ENCODE results near the gene FAM131C.

DNA sequence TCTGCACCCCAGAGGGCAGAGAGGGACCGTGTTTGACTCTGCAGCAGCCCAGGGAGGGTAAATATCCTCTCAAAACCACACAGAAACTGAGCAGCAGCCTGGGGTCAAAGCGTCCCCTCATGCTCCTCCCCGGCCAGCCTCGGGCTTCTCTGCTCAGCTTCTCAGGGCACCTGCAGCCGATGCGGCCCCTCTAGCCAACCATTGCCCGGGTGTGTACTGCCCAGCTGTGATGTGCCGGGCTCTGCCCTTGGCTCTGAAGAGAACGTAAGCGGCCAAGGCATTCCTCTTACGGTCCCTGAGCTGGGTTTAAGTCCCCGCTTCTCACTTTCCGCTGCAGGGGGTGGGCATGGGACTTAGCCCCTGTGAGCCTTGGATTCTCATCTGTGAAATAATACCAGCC, 5.5 kb downstream of the FAM131C start:
- no peak for TF ChIP-seq POLR2AphosphoS5 (IDR thresholded peaks at IDR 0.05; ENCODE audit: low read depth, low read length)
- TF ChIP-seq TAF1 (IDR thresholded peaks at IDR 0.05; ENCODE audit: borderline replicate concordance, insufficient read depth, low read length), result no peak
- TF ChIP-seq, protein P1, sequence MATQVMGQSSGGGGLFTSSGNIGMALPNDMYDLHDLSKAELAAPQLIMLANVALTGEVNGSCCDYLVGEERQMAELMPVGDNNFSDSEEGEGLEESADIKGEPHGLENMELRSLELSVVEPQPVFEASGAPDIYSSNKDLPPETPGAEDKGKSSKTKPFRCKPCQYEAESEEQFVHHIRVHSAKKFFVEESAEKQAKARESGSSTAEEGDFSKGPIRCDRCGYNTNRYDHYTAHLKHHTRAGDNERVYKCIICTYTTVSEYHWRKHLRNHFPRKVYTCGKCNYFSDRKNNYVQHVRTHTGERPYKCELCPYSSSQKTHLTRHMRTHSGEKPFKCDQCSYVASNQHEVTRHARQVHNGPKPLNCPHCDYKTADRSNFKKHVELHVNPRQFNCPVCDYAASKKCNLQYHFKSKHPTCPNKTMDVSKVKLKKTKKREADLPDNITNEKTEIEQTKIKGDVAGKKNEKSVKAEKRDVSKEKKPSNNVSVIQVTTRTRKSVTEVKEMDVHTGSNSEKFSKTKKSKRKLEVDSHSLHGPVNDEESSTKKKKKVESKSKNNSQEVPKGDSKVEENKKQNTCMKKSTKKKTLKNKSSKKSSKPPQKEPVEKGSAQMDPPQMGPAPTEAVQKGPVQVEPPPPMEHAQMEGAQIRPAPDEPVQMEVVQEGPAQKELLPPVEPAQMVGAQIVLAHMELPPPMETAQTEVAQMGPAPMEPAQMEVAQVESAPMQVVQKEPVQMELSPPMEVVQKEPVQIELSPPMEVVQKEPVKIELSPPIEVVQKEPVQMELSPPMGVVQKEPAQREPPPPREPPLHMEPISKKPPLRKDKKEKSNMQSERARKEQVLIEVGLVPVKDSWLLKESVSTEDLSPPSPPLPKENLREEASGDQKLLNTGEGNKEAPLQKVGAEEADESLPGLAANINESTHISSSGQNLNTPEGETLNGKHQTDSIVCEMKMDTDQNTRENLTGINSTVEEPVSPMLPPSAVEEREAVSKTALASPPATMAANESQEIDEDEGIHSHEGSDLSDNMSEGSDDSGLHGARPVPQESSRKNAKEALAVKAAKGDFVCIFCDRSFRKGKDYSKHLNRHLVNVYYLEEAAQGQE (IDR thresholded peaks at IDR 0.05; ENCODE audit: insufficient read depth in 1 of 2, low read depth in 2 of 2, low read length in 2 of 2), result no peak
